ENCODE results near the gene CLDN6.
"Not testable (repeated sequence)": the region's sequence is repeated elsewhere in the genome, so short reads cannot be mapped to it uniquely, and the experiment has no call there.

GRCh38 chr16:3052571-3053329 lies 34.8 kb upstream of the CLDN6 start:
- TF ChIP-seq, protein P1, sequence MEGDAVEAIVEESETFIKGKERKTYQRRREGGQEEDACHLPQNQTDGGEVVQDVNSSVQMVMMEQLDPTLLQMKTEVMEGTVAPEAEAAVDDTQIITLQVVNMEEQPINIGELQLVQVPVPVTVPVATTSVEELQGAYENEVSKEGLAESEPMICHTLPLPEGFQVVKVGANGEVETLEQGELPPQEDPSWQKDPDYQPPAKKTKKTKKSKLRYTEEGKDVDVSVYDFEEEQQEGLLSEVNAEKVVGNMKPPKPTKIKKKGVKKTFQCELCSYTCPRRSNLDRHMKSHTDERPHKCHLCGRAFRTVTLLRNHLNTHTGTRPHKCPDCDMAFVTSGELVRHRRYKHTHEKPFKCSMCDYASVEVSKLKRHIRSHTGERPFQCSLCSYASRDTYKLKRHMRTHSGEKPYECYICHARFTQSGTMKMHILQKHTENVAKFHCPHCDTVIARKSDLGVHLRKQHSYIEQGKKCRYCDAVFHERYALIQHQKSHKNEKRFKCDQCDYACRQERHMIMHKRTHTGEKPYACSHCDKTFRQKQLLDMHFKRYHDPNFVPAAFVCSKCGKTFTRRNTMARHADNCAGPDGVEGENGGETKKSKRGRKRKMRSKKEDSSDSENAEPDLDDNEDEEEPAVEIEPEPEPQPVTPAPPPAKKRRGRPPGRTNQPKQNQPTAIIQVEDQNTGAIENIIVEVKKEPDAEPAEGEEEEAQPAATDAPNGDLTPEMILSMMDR (IDR thresholded peaks at IDR 0.05), result not testable (repeated sequence)
- not testable (repeated sequence) for TF ChIP-seq POLR2AphosphoS5 (IDR thresholded peaks at IDR 0.05)

All from stomach (tissue), 4 donors.